Activated CD8-positive, alpha-beta T cell treated with anti-CD3 and anti-CD28 coated beads for 36 hours (primary cell): ENCODE measurements around the gene TUT1. TPM values are rescaled to one million over a fixed set of nuclear protein-coding genes. Genes with fewer than 3 reads are reported as not detected.

Source experiments
- ATAC-seq: fragments of 200-7000 bp; cut with Tn5 transposase; one replicate; pipeline ENCODE4 v1.10.0; 2021; ENCODE audit warnings: mild to moderate bottlenecking, moderate library complexity
- CTCF ChIA-PET: fragments of 350-600 bp; sonication (Branson Sonifier 250); formaldehyde crosslinking; loops from one replicate; lab custom pipeline; 2021; ENCODE audit warnings: antibody characterized with exemption; lab: Charles Lee
- POLR2A ChIA-PET: fragments of 350-600 bp; sonication (Branson Sonifier 250); formaldehyde crosslinking; loops from one replicate; lab custom pipeline; 2021; ENCODE audit warnings: antibody characterized with exemption; lab: Charles Lee
- DNase-seq: peaks from one replicate; pipeline ENCODE4 v3.0.0-alpha.2; 2020
- H3K27ac Mint-ChIP-seq: one replicate; pipeline ENCODE4 v1.8.0; 2021; ENCODE audit warnings: mild to moderate bottlenecking, mixed read lengths
- H3K27me3 Mint-ChIP-seq: one replicate; pipeline ENCODE4 v1.8.0; 2021; ENCODE audit warnings: mixed read lengths
- H3K36me3 Mint-ChIP-seq: one replicate; pipeline ENCODE4 v1.8.0; 2021; ENCODE audit warnings: low read depth, mixed read lengths
- H3K4me1 Mint-ChIP-seq: one replicate; pipeline ENCODE4 v1.8.0; 2021; ENCODE audit warnings: low read depth, mixed read lengths
- H3K4me3 Mint-ChIP-seq: one replicate; pipeline ENCODE4 v1.8.0; 2021; ENCODE audit warnings: mild to moderate bottlenecking, moderate library complexity, mixed read lengths
- H3K9me3 Mint-ChIP-seq: one replicate; pipeline ENCODE4 v1.8.0; 2021; ENCODE audit warnings: mixed read lengths
- intact Hi-C: fragments of 100-400 bp; cut with micrococcal nuclease; formaldehyde crosslinking; loops from one replicate; pipeline ENCODE4 v1.10.0; 2022
- total RNA-seq, 2 experiments: library from RNA; stranded (reverse); gene quantifications; one replicate each; pipeline ENCODE4 v1.2.3, GENCODE V29; 2021
- TF ChIP-seq, protein P1 (sequence below): fragments of 200-600 bp; IDR thresholded peaks from one replicate; pipeline ENCODE4 v1.8.0; 2022; ENCODE audit warnings: antibody characterized with exemption, mild to moderate bottlenecking

The TUT1 gene
- total RNA-seq, 2 experiments from 2014 or later, result 34.4 to 38.0 TPM

GRCh38 chr11:62579252-62579651 is 12.1 kb downstream of the TUT1 start:
- H3K4me3 Mint-ChIP-seq, result no peak overlapping the region
- ATAC-seq, result no peak
- peaks cover 14% of the 10 kb centered on the region for H3K4me1 Mint-ChIP-seq
- H3K9me3 Mint-ChIP-seq, result no peaks in the 10 kb centered on the region
- no peak for DNase-seq
- TF ChIP-seq, protein P1, sequence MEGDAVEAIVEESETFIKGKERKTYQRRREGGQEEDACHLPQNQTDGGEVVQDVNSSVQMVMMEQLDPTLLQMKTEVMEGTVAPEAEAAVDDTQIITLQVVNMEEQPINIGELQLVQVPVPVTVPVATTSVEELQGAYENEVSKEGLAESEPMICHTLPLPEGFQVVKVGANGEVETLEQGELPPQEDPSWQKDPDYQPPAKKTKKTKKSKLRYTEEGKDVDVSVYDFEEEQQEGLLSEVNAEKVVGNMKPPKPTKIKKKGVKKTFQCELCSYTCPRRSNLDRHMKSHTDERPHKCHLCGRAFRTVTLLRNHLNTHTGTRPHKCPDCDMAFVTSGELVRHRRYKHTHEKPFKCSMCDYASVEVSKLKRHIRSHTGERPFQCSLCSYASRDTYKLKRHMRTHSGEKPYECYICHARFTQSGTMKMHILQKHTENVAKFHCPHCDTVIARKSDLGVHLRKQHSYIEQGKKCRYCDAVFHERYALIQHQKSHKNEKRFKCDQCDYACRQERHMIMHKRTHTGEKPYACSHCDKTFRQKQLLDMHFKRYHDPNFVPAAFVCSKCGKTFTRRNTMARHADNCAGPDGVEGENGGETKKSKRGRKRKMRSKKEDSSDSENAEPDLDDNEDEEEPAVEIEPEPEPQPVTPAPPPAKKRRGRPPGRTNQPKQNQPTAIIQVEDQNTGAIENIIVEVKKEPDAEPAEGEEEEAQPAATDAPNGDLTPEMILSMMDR, result no peak
- no peak overlapping the region for H3K27ac Mint-ChIP-seq
- H3K27me3 Mint-ChIP-seq, result no peaks in the 10 kb centered on the region
- peaks cover 35% of the 10 kb centered on the region for H3K36me3 Mint-ChIP-seq
- POLR2A ChIA-PET, result interaction anchor here (0.7 to 7.7 kb wide), 4 partner anchors 12 to 339 kb away, joined by 3 to 55 read pairs (median 4); partner anchors contain the start of genes INTS5 and TUT1
- intact Hi-C loops, result no loop called here
- CTCF ChIA-PET, result no interaction called here

DNA sequence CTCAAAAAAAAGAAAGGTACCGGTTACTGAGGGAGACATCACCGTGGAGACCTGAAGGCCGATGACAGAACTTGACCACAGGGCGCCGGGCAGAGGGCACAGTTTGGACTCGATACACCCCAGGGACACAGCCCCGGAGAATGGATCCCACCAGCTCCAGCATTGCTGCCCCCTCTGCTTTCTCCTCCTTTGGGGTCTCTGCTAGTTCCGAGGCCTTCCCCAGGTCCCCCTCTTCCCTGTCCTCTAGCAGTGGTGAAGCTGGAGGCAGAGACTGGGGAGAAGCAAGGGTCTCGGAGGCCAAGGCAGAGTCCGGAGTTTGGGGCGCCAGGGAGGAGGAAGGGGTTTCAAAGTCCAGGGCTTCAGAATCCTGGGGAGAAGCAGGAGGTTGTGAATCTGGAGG is 12.8 kb downstream of the TUT1 start:
- Mint-ChIP-seq H3K27me3 (no peaks in the 10 kb centered on the region), H3K4me1 (peaks cover 12% of the 10 kb centered on the region), H3K36me3 (peaks cover 36% of the 10 kb centered on the region), H3K4me3 (no peak overlapping the region), H3K27ac (no peak overlapping the region), H3K9me3 (no peaks in the 10 kb centered on the region)
- POLR2A ChIA-PET, result interaction anchor here (0.7 to 7.7 kb wide), 4 partner anchors 13 to 339 kb away, joined by 3 to 55 read pairs (median 4); partner anchors contain the start of genes INTS5 and TUT1
- CTCF ChIA-PET, result interaction anchor here (1.0 kb wide), 1 partner anchor 10 kb away, joined by 4 read pairs; no protein-coding TSS in a partner anchor
- TF ChIP-seq, protein P1, result no peak
- no peak for ATAC-seq
- intact Hi-C loops, result no loop called here
- no peak for DNase-seq

GRCh38 chr11:62577046-62577714 is 14.1 kb downstream of the TUT1 start:
- no peak for ATAC-seq
- DNase-seq, result no peak
- ChIA-PET POLR2A (interaction anchor here (1.4 to 7.7 kb wide), 2 partner anchors 14 to 88 kb away, joined by 5 to 55 read pairs; partner anchors contain the start of genes C11orf98, CSKMT and TUT1), CTCF (interaction anchor here (1.1 to 1.5 kb wide), 3 partner anchors 11 to 182 kb away, joined by 3 to 4 read pairs (median 3); no protein-coding TSS in a partner anchor)
- H3K9me3 Mint-ChIP-seq, result no peaks in the 10 kb centered on the region
- peaks cover 43% of the 10 kb centered on the region for H3K36me3 Mint-ChIP-seq
- peak overlapping the region; percentile 42 for H3K27ac Mint-ChIP-seq
- peaks cover 19% of the 10 kb centered on the region for H3K4me1 Mint-ChIP-seq
- no peak overlapping the region for H3K4me3 Mint-ChIP-seq
- intact Hi-C loops, result no loop called here
- H3K27me3 Mint-ChIP-seq, result no peaks in the 10 kb centered on the region
- TF ChIP-seq, protein P1, result no peak

- H3K27me3 Mint-ChIP-seq, result no peaks in the 10 kb centered on the region
- H3K36me3 Mint-ChIP-seq, result peaks cover 51% of the 10 kb centered on the region
- no peaks in the 10 kb centered on the region for H3K9me3 Mint-ChIP-seq
- intact Hi-C loops, result no loop called here
- DNase-seq (no peak), ATAC-seq (no peak)
- POLR2A ChIA-PET, result interaction anchor here (0.8 to 3.0 kb wide), 7 partner anchors 9 to 133 kb away, joined by 3 to 32 read pairs (median 14); partner anchors contain the start of genes C11orf98, CSKMT and TUT1
- CTCF ChIA-PET, result interaction anchor here (1.0 to 4.0 kb wide), 2 partner anchors 15 to 19 kb away, joined by 3 to 14 read pairs; no protein-coding TSS in a partner anchor
- peaks cover 32% of the 10 kb centered on the region for H3K4me1 Mint-ChIP-seq
- peak overlapping the region; percentile 12 for H3K27ac Mint-ChIP-seq
- TF ChIP-seq, protein P1, result no peak
- peak overlapping the region; percentile 96 for H3K4me3 Mint-ChIP-seq
Observed at GRCh38 chr11:62575837-62576236, 15.5 kb downstream of the TUT1 start.

DNA sequence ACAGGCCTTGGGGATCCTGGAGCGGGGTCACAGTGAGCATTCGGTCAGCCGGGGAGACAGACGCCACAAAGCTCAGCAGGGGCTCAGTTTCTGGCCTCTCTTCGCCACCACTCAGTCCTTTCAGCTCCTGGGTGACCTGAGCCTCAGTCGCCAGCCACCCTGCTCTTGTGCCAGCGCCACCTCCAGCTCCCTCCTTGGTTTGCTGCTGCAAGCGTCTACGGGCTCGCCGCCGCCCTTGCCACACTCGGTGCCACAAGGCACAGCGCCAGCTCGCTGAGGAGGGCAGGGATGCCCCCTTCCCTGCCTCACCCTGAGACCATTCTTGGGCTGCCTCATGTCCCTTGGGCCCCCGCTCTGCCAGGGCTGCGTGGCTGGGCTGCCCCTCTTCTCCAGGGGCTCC is 16.2 kb downstream of the TUT1 start:
- ATAC-seq, result no peak
- Mint-ChIP-seq H3K4me3 (peak overlapping the region; percentile 96), H3K4me1 (peaks cover 37% of the 10 kb centered on the region), H3K27ac (peak overlapping the region; percentile 97), H3K27me3 (no peaks in the 10 kb centered on the region), H3K9me3 (no peaks in the 10 kb centered on the region), H3K36me3 (peaks cover 56% of the 10 kb centered on the region)
- ChIA-PET POLR2A (interaction anchor here (0.8 to 11.0 kb wide), 14 partner anchors 10 to 266 kb away, joined by 3 to 156 read pairs (median 6); partner anchors contain the start of genes C11orf98, CSKMT, INTS5 and TUT1), CTCF (interaction anchor here (2.0 to 4.0 kb wide), 2 partner anchors 15 to 17 kb away, joined by 9 to 14 read pairs; partner anchors contain the start of gene TUT1)
- no peak for DNase-seq
- TF ChIP-seq, protein P1, result no peak
- intact Hi-C loops, result no loop called here
